Measurements from ENCODE around the gene PAWR. TPM values are rescaled to one million over a fixed set of nuclear protein-coding genes. Genes with fewer than 3 reads are reported as not detected.
A peak's percentile ranks its signal among the peaks of the same experiment; 100 is the strongest.

The PAWR gene
- total RNA-seq, 4 donors from 2014 or later = 0.51 to 1.4 (median 0.72) TPM

DNA sequence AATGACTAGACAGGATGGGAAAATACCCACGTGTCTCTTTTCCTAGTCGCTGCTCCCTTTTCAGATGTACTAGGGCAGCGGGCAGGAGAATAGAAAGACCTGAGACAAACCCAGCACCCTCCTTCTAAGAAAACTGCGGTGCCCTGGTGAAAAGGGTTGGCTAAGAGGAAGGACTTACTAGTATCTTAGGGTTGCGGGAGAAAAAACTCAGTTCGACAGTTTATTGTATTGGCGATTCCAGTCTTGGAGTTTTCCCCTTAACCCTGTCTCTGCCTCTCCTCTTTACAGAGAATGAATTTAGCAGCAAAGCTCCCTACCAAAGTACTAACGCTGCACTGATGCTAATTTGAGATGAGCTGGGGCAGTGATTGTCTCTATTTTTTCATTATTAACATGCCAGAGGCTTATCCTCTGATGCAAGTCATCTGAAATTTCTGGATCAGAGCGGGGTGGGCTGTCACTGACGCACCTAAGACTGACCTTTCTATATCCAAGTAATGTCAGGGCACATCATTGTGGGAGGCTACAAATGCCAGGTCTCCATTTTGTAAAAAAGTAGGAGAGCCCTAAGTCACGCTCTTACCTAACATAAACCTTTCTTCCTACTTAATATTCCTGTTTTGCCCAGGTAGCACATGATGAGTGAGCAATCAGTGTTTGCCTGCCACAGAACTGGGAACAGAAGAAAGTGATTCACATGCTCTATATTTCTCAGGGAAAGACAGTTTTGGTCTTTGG, 916 bp upstream of the PAWR start:
- TF ChIP-seq POLR2A (IDR thresholded peaks at IDR 0.05) = no peak
- TF ChIP-seq, protein P1, sequence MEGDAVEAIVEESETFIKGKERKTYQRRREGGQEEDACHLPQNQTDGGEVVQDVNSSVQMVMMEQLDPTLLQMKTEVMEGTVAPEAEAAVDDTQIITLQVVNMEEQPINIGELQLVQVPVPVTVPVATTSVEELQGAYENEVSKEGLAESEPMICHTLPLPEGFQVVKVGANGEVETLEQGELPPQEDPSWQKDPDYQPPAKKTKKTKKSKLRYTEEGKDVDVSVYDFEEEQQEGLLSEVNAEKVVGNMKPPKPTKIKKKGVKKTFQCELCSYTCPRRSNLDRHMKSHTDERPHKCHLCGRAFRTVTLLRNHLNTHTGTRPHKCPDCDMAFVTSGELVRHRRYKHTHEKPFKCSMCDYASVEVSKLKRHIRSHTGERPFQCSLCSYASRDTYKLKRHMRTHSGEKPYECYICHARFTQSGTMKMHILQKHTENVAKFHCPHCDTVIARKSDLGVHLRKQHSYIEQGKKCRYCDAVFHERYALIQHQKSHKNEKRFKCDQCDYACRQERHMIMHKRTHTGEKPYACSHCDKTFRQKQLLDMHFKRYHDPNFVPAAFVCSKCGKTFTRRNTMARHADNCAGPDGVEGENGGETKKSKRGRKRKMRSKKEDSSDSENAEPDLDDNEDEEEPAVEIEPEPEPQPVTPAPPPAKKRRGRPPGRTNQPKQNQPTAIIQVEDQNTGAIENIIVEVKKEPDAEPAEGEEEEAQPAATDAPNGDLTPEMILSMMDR (IDR thresholded peaks at IDR 0.05 in 4 of 5, conservative IDR thresholded peaks at IDR 0.05 in 1 of 5) = no peak
- no peaks in the 10 kb centered on the region for H3K9me3 ChIP-seq
- in situ Hi-C loops (cut with MboI; ENCODE audit: low sequenced_read_pairs in 4 of 4) (no loop called here), intact Hi-C loops (cut with DNase I; ENCODE audit: low total_unique reads) (no loop called here)
- peak overlapping the region; percentile 51 to 73 (median 64) for H3K4me3 ChIP-seq
- H3K36me3 ChIP-seq = no peaks in the 10 kb centered on the region
- peaks cover 21 to 49% (median 34%) of the 10 kb centered on the region in 3 donors for H3K27me3 ChIP-seq
- H3K4me1 ChIP-seq = peaks cover 0 to 4% of the 10 kb centered on the region in 2 donors
- no peak for DNase-seq
- H3K27ac ChIP-seq = peak overlapping the region in 2 of 4 donors; percentile 38 to 51
- peak in 1 of 2 donors; percentile 23 for ATAC-seq

DNA sequence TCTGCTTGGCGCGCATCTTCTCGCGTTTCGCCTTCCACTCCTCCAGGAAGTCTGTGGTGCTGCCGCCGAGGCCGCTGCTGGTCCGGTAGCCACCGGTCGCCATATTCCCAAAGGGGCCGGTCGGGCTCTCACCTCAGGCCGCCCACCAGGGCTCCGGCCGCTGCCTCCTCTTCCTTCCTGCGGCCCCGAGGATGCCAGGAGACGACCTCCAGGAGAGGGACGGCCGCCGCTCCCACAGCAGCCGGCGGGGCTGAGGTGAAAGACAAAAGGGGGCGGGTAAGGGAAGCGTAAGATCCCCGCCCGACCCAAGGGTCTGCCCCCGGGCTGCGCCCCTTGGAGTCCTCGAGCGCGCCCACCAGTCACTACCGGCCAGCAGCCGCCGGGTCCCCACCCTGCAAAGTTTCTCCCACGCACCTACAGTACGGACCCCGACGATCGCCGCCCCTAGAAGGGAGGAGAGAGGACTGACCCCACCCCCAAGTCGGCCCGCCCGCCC, 574 bp downstream of the PAWR start:
- DNase-seq = no peak
- in situ Hi-C loops (cut with MboI; ENCODE audit: low sequenced_read_pairs in 4 of 4) = no loop called here
- H3K27me3 ChIP-seq = peaks cover 21 to 51% (median 34%) of the 10 kb centered on the region in 3 donors

DNA sequence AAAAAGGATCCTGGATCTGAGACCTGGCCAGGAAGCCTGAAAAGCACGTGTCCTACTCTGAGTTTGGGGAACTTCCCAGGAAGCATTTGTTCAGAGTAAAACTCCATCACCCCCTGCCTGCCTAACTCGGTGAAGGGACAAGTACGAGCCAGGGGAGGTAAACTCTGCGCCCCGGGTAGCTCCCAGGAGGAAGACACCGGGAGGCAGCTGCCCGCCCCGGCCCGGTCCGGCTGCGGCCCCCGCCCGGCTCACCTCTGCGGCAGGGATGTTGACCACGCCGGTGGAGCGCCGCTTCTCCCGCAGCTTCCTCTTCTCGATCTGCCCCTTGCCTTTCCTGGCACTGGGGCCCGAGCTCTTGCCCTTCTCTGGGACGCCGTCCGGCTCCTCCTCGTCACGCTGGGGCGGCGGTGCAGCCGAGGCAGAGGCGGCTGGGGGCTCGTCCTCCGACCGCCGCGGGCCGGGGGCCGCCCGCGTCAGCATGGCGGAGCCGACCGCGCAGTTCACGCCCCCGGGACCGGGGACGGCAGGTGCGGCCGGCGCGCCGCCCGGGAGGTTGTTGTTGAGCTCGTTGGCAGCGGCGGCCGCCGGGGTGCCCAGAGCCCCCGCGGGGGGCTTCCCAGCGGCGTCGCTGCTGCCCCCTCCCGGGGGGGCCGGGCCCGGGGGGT, 1.2 kb downstream of the PAWR start:
- in situ Hi-C loops (cut with MboI; ENCODE audit: low sequenced_read_pairs in 4 of 4) = no loop called here
- Histone ChIP-seq H3K9me3 (no peaks in the 10 kb centered on the region), H3K27me3 (peaks cover 21 to 47% (median 34%) of the 10 kb centered on the region in 3 donors), H3K4me3 (peak overlapping the region; percentile 55 to 73 (median 70)), H3K36me3 (no peaks in the 10 kb centered on the region), H3K4me1 (peaks cover 0 to 4% of the 10 kb centered on the region in 2 donors), H3K27ac (peak overlapping the region in 3 of 4 donors; percentile 57 to 75 (median 72))
- ATAC-seq (peak in 1 of 2 donors; percentile 25), DNase-seq (no peak)
- TF ChIP-seq POLR2A (IDR thresholded peaks at IDR 0.05) = no peak
- TF ChIP-seq, protein P1 (IDR thresholded peaks at IDR 0.05 in 4 of 5, conservative IDR thresholded peaks at IDR 0.05 in 1 of 5) = no peak
- intact Hi-C loops (cut with DNase I; ENCODE audit: low total_unique reads) = no loop called here

More for the DNA sequence above, 574 bp downstream of the PAWR start:
- ATAC-seq = peak in 1 of 2 donors; percentile 28
- intact Hi-C loops (cut with DNase I; ENCODE audit: low total_unique reads) = no loop called here
- peak overlapping the region; percentile 21 to 75 (median 64) for H3K27ac ChIP-seq
- H3K4me1 ChIP-seq = peaks cover 0 to 4% of the 10 kb centered on the region in 2 donors
- no peaks in the 10 kb centered on the region for H3K9me3 ChIP-seq
- peak overlapping the region; percentile 55 to 73 (median 70) for H3K4me3 ChIP-seq
- TF ChIP-seq POLR2A (IDR thresholded peaks at IDR 0.05) = no peak
- TF ChIP-seq, protein P1 (IDR thresholded peaks at IDR 0.05 in 4 of 5, conservative IDR thresholded peaks at IDR 0.05 in 1 of 5) = no peak
- H3K36me3 ChIP-seq = no peaks in the 10 kb centered on the region

DNA sequence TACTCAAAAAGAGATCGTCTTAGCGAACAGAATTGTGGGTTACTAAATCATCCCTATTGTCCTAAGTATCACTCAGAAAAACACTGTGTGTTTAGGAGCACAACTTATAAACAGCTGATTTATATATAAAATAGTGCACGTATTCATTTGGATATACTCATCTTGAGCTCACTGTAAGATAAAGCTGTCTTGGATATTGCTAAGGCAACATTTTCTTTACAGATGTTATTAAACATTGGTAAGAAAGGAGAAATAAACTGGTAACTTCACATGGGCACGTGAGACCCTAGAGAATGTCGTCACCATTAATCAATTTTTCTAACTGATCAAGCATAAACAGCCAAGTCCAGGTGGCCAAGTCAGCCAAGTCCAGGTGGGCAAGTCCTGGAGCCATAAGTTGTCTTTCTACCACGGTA, 1.7 kb downstream of the PAWR start:
- intact Hi-C loops (cut with DNase I; ENCODE audit: low total_unique reads) (no loop called here), in situ Hi-C loops (cut with MboI; ENCODE audit: low sequenced_read_pairs in 4 of 4) (no loop called here)
- Histone ChIP-seq H3K9me3 (no peaks in the 10 kb centered on the region), H3K4me1 (peaks cover 0 to 4% of the 10 kb centered on the region in 2 donors), H3K27ac (peak overlapping the region in 3 of 4 donors; percentile 57 to 75 (median 72)), H3K36me3 (no peaks in the 10 kb centered on the region), H3K27me3 (peaks cover 21 to 44% (median 34%) of the 10 kb centered on the region in 3 donors), H3K4me3 (peak overlapping the region; percentile 55 to 73 (median 70))
- ATAC-seq (no peak), DNase-seq (no peak)
- TF ChIP-seq, protein P1 (IDR thresholded peaks at IDR 0.05 in 4 of 5, conservative IDR thresholded peaks at IDR 0.05 in 1 of 5) = no peak
- no peak for TF ChIP-seq POLR2A (IDR thresholded peaks at IDR 0.05)

Data from gastrocnemius medialis (tissue), 4 donors.